ENCODE results near the gene MAMDC2.
A peak's percentile ranks its signal among the peaks of the same experiment; 100 is the strongest.

MAMDC2 gene

GRCh38 chr9:70043689-70044489 is at the start of gene MAMDC2:
Gene MAMDC2 (plus strand): TSS chr9:70043848. CDS start chr9:70044198, 350 bp downstream.
- no CpG with 5 or more reads among the region's 55 CpGs for WGBS (ENCODE audit: insufficient coverage, insufficient read length)
- no peak for DNase-seq (ENCODE audit: low read depth, low spot score)
- H3K4me3 ChIP-seq (ENCODE audit: low read length), result peak within 1 kb of the TSS; percentile 47; the same call in 1 of the 2 replicates
- H3K9me3 ChIP-seq (ENCODE audit: control insufficient read depth, insufficient read depth, low read length), result no peaks in the 10 kb centered on the region
- H3K36me3 ChIP-seq (ENCODE audit: control insufficient read depth, insufficient read depth, low read length), result no peaks in the 10 kb centered on the region
- no peaks in the 10 kb centered on the region for H3K27me3 ChIP-seq (ENCODE audit: control insufficient read depth, insufficient read depth, low read length)
- peaks cover 5% of the 10 kb centered on the region for H3K4me1 ChIP-seq (ENCODE audit: control insufficient read depth, insufficient read depth, low read length)
- no peak within 1 kb of the TSS for H3K27ac ChIP-seq (ENCODE audit: low read length)

DNA sequence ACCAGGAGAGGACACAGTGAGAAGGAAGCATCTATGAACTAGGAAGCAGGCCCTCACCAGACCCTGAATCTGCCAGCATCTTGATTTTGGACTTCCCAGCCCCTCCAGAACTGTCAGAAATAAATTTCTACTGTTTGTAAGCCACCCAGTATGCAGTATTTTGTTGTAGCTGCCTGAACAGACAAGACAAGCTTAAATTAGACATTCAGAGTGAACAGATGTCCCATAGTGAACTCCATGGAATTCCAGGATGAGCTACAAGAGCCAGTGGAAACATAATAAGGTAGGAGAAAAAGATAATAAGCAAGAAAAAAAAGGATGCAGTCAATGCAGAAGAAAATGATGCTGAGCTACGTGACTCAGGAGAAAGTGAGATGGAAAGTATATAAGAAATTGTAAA is 47.8 kb upstream of the MAMDC2 start:
- H3K36me3 ChIP-seq (ENCODE audit: control insufficient read depth, insufficient read depth, low read length), result no peaks in the 10 kb centered on the region
- WGBS (ENCODE audit: insufficient coverage, insufficient read length), result 100% methylated on average over 1 of the region's 1 CpG
- no peak overlapping the region for H3K4me3 ChIP-seq (ENCODE audit: low read length)
- no peaks in the 10 kb centered on the region for H3K9me3 ChIP-seq (ENCODE audit: control insufficient read depth, insufficient read depth, low read length)
- no peak for DNase-seq (ENCODE audit: low read depth, low spot score)
- H3K27ac ChIP-seq (ENCODE audit: low read length), result no peak overlapping the region
- peaks cover 1% of the 10 kb centered on the region; the same call in 1 of the 2 replicates for H3K4me1 ChIP-seq (ENCODE audit: control insufficient read depth, insufficient read depth, low read length)
- no peaks in the 10 kb centered on the region for H3K27me3 ChIP-seq (ENCODE audit: control insufficient read depth, insufficient read depth, low read length)

DNA sequence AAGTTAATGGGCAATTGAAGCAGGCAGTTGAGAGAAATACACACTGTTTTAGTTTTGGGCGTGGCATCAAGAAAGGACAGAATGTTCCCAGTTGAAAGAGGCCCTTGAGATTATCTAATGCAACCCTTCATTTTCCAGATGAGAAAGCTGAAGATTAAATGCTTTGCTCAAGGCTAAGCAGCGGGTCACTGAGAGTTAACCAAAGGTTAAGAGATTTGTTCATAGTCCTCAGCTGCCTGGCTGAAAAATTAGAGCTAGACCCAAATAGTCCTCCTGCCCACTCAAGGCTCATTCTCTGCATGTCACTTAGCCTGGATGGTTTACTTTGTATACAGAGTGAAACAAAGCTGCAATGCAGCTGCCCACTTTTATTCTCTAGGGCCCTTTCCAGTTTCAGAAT is 46.7 kb upstream of the MAMDC2 start:
- no CpG with 5 or more reads among the region's 2 CpGs for WGBS (ENCODE audit: insufficient coverage, insufficient read length)
- DNase-seq (ENCODE audit: low read depth, low spot score), result no peak

DNA sequence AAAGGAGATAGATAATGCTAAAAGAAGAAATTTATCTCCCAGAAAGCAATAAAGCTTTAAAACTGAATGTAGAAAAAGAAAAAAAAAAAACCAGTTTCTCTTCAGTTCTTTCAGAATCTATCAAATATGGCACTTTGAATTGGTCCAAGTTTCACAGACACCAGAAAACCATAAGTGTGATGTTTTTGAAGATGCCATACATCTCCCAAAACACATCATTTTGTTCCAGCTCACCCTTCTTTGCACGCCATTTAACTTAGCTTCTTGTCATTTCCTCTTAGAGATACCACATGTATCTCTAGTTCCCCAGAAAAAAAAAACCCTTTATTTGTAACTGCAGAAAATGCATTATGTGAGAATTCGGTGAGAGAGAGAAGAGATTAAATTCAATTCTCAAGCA is 46.1 kb upstream of the MAMDC2 start:
- no CpG with 5 or more reads among the region's 2 CpGs for WGBS (ENCODE audit: insufficient coverage, insufficient read length)
- H3K4me1 ChIP-seq (ENCODE audit: control insufficient read depth, insufficient read depth, low read length), result peaks cover 1% of the 10 kb centered on the region; the same call in 1 of the 2 replicates
- no peak for DNase-seq (ENCODE audit: low read depth, low spot score)
- no peak overlapping the region for H3K4me3 ChIP-seq (ENCODE audit: low read length)
- no peaks in the 10 kb centered on the region for H3K27me3 ChIP-seq (ENCODE audit: control insufficient read depth, insufficient read depth, low read length)
- no peaks in the 10 kb centered on the region for H3K9me3 ChIP-seq (ENCODE audit: control insufficient read depth, insufficient read depth, low read length)
- H3K27ac ChIP-seq (ENCODE audit: low read length), result no peak overlapping the region
- no peaks in the 10 kb centered on the region for H3K36me3 ChIP-seq (ENCODE audit: control insufficient read depth, insufficient read depth, low read length)

More for the DNA sequence above, 46.7 kb upstream of the MAMDC2 start:
- no peak overlapping the region for H3K27ac ChIP-seq (ENCODE audit: low read length)
- H3K4me3 ChIP-seq (ENCODE audit: low read length), result no peak overlapping the region
- H3K27me3 ChIP-seq (ENCODE audit: control insufficient read depth, insufficient read depth, low read length), result no peaks in the 10 kb centered on the region
- peaks cover 1% of the 10 kb centered on the region; the same call in 1 of the 2 replicates for H3K4me1 ChIP-seq (ENCODE audit: control insufficient read depth, insufficient read depth, low read length)
- H3K36me3 ChIP-seq (ENCODE audit: control insufficient read depth, insufficient read depth, low read length), result no peaks in the 10 kb centered on the region
- H3K9me3 ChIP-seq (ENCODE audit: control insufficient read depth, insufficient read depth, low read length), result no peaks in the 10 kb centered on the region

DNA sequence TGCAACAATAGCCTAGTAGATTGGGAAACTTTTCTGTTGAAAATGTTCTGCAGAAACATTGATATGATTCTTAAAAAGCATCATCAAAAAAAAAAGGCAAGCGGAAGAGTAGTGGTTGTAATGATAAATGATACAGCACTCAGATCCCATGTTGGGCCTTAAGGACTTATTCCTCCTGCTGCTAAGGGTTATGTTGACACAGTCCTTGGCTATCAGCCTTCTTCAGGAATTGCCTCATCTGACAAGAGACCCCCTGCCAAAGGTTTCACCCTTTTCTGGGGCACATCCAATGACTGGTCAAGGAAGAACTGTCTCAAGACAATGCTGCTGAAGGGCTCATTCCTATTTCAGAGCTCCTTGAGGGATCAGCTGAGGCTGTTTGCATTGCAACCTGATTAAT is 44.3 kb upstream of the MAMDC2 start:
- Histone ChIP-seq H3K27me3 (ENCODE audit: control insufficient read depth, insufficient read depth, low read length) (no peaks in the 10 kb centered on the region), H3K36me3 (ENCODE audit: control insufficient read depth, insufficient read depth, low read length) (no peaks in the 10 kb centered on the region), H3K27ac (ENCODE audit: low read length) (no peak overlapping the region), H3K4me3 (ENCODE audit: low read length) (no peak overlapping the region), H3K4me1 (ENCODE audit: control insufficient read depth, insufficient read depth, low read length) (peaks cover 1% of the 10 kb centered on the region; the same call in 1 of the 2 replicates), H3K9me3 (ENCODE audit: control insufficient read depth, insufficient read depth, low read length) (no peaks in the 10 kb centered on the region)
- no CpG with 5 or more reads among the region's 1 CpG for WGBS (ENCODE audit: insufficient coverage, insufficient read length)
- no peak for DNase-seq (ENCODE audit: low read depth, low spot score)

- no CpG with 5 or more reads among the region's 3 CpGs for whole genome bisulfite sequencing (ENCODE audit: insufficient coverage, insufficient read length)
- Histone ChIP-seq H3K4me3 (ENCODE audit: low read length) (no peak overlapping the region), H3K4me1 (ENCODE audit: control insufficient read depth, insufficient read depth, low read length) (peaks cover 1% of the 10 kb centered on the region; the same call in 1 of the 2 replicates), H3K36me3 (ENCODE audit: control insufficient read depth, insufficient read depth, low read length) (no peaks in the 10 kb centered on the region), H3K9me3 (ENCODE audit: control insufficient read depth, insufficient read depth, low read length) (no peaks in the 10 kb centered on the region), H3K27me3 (ENCODE audit: control insufficient read depth, insufficient read depth, low read length) (no peaks in the 10 kb centered on the region), H3K27ac (ENCODE audit: low read length) (no peak overlapping the region)
- no peak for DNase-seq (ENCODE audit: low read depth, low spot score)
Observed at GRCh38 chr9:70000469-70000868, 43.2 kb upstream of the MAMDC2 start.

- H3K27me3 ChIP-seq (ENCODE audit: control insufficient read depth, insufficient read depth, low read length), result peaks cover 2% of the 10 kb centered on the region; the same call in 1 of the 2 replicates
- H3K9me3 ChIP-seq (ENCODE audit: control insufficient read depth, insufficient read depth, low read length), result no peaks in the 10 kb centered on the region
- peaks cover 1% of the 10 kb centered on the region; the same call in 1 of the 2 replicates for H3K4me1 ChIP-seq (ENCODE audit: control insufficient read depth, insufficient read depth, low read length)
- H3K27ac ChIP-seq (ENCODE audit: low read length), result no peak overlapping the region
- DNase-seq (ENCODE audit: low read depth, low spot score), result no peak
- no CpG with 5 or more reads among the region's 2 CpGs for WGBS (ENCODE audit: insufficient coverage, insufficient read length)
- H3K36me3 ChIP-seq (ENCODE audit: control insufficient read depth, insufficient read depth, low read length), result no peaks in the 10 kb centered on the region
- no peak overlapping the region for H3K4me3 ChIP-seq (ENCODE audit: low read length)
Observed at GRCh38 chr9:70003901-70004714, 39.5 kb upstream of the MAMDC2 start.

DNA sequence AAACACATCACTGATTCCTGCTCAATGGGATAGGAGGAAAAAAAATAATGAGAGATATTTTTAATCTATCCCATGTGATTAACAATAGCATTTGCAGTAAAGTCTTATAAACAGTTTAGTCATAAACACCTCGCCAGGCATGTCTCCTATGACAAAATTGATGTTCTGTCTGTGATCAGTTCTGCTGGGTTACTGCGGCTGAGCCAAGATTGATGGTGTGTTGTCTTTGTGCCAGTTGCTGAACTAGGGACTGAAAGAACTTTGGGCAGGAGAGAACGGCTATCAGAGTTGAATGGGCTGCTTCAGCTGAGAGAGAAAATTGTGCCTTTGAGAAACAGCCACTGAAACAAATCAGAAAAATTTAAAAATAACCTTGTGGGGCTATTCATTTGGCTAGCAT is 37.3 kb upstream of the MAMDC2 start:
- no peak overlapping the region for H3K4me3 ChIP-seq (ENCODE audit: low read length)
- no peaks in the 10 kb centered on the region for H3K4me1 ChIP-seq (ENCODE audit: control insufficient read depth, insufficient read depth, low read length)
- no peak for DNase-seq (ENCODE audit: low read depth, low spot score)
- no CpG with 5 or more reads among the region's 3 CpGs for WGBS (ENCODE audit: insufficient coverage, insufficient read length)
- H3K27ac ChIP-seq (ENCODE audit: low read length), result no peak overlapping the region
- no peaks in the 10 kb centered on the region for H3K9me3 ChIP-seq (ENCODE audit: control insufficient read depth, insufficient read depth, low read length)
- H3K36me3 ChIP-seq (ENCODE audit: control insufficient read depth, insufficient read depth, low read length), result no peaks in the 10 kb centered on the region
- H3K27me3 ChIP-seq (ENCODE audit: control insufficient read depth, insufficient read depth, low read length), result peaks cover 2% of the 10 kb centered on the region; the same call in 1 of the 2 replicates

GRCh38 chr9:70007831-70008230 is 35.8 kb upstream of the MAMDC2 start:
- no peak overlapping the region for H3K27ac ChIP-seq (ENCODE audit: low read length)
- H3K36me3 ChIP-seq (ENCODE audit: control insufficient read depth, insufficient read depth, low read length), result no peaks in the 10 kb centered on the region
- WGBS (ENCODE audit: insufficient coverage, insufficient read length), result 100% methylated on average over 1 of the region's 2 CpGs
- DNase-seq (ENCODE audit: low read depth, low spot score), result no peak
- no peaks in the 10 kb centered on the region for H3K4me1 ChIP-seq (ENCODE audit: control insufficient read depth, insufficient read depth, low read length)
- H3K27me3 ChIP-seq (ENCODE audit: control insufficient read depth, insufficient read depth, low read length), result peaks cover 2% of the 10 kb centered on the region; the same call in 1 of the 2 replicates
- H3K9me3 ChIP-seq (ENCODE audit: control insufficient read depth, insufficient read depth, low read length), result no peaks in the 10 kb centered on the region
- H3K4me3 ChIP-seq (ENCODE audit: low read length), result no peak overlapping the region

- no peak overlapping the region for H3K4me3 ChIP-seq (ENCODE audit: low read length)
- no peaks in the 10 kb centered on the region for H3K9me3 ChIP-seq (ENCODE audit: control insufficient read depth, insufficient read depth, low read length)
- no peak overlapping the region for H3K27ac ChIP-seq (ENCODE audit: low read length)
- H3K36me3 ChIP-seq (ENCODE audit: control insufficient read depth, insufficient read depth, low read length), result no peaks in the 10 kb centered on the region
- no CpG with 5 or more reads among the region's 3 CpGs for WGBS (ENCODE audit: insufficient coverage, insufficient read length)
- peaks cover 2% of the 10 kb centered on the region; the same call in 1 of the 2 replicates for H3K27me3 ChIP-seq (ENCODE audit: control insufficient read depth, insufficient read depth, low read length)
- DNase-seq (ENCODE audit: low read depth, low spot score), result no peak
- H3K4me1 ChIP-seq (ENCODE audit: control insufficient read depth, insufficient read depth, low read length), result no peaks in the 10 kb centered on the region
Observed at GRCh38 chr9:70010015-70010414, 33.6 kb upstream of the MAMDC2 start.
